MCF 10A (cell line): Measurements from ENCODE around the gene DCUN1D1. TPM values are rescaled to one million over a fixed set of nuclear protein-coding genes. Genes with fewer than 3 reads are reported as not detected.

Experiments used
- Bru-seq: library from RNA; stranded (reverse); fragments of 400-500 nt; gene quantifications from one replicate; lab custom pipeline; 2021; lab: Mats Ljungman, UMichigan
- BruChase-seq, 2 experiments: library from RNA; stranded (reverse); fragments of 400-500 nt; gene quantifications; one replicate each; lab custom pipeline; 2021; lab: Mats Ljungman, UMichigan
- BruUV-seq: library from RNA; stranded (reverse); fragments of 400-500 nt; replicated peaks from 2 replicates; lab custom pipeline; 2021; lab: Mats Ljungman, UMichigan
- CTCF ChIA-PET: fragments of 300-600 bp; sonication (Branson Sonifier 250); formaldehyde crosslinking; extraction: SDS; loops from one replicate; lab custom pipeline; 2021; ENCODE audit warnings: antibody characterized with exemption, inconsistent platforms; lab: Yijun Ruan, JAX
- POLR2A ChIA-PET: fragments of 300-600, 350-650 bp; sonication (Branson Sonifier 250); formaldehyde crosslinking; extraction: SDS; loops from one replicate; lab custom pipeline; 2020; ENCODE audit warnings: antibody characterized with exemption, inconsistent platforms; lab: Yijun Ruan, JAX
- DNase-seq: peaks from one replicate; pipeline ENCODE4 v3.0.0-alpha.2; 2018; ENCODE audit not compliant: unreplicated experiment
- H3K27ac Mint-ChIP-seq: one replicate; pipeline ENCODE4 v1.8.0; 2022; ENCODE audit warnings: mild to moderate bottlenecking, low read depth, mixed read lengths; ENCODE audit not compliant: unreplicated experiment
- H3K27me3 Mint-ChIP-seq: one replicate; pipeline ENCODE4 v1.8.0; 2022; ENCODE audit warnings: mixed read lengths; ENCODE audit not compliant: insufficient read depth, unreplicated experiment
- H3K36me3 Mint-ChIP-seq: one replicate; pipeline ENCODE4 v1.8.0; 2022; ENCODE audit warnings: mild to moderate bottlenecking, moderate library complexity, mixed read lengths; ENCODE audit not compliant: insufficient read depth, unreplicated experiment
- H3K4me1 Mint-ChIP-seq: one replicate; pipeline ENCODE4 v1.8.0; 2022; ENCODE audit warnings: mixed read lengths; ENCODE audit not compliant: insufficient read depth, unreplicated experiment
- H3K4me3 Mint-ChIP-seq: one replicate; pipeline ENCODE4 v1.8.0; 2022; ENCODE audit warnings: mild to moderate bottlenecking, moderate library complexity, mixed read lengths; ENCODE audit not compliant: unreplicated experiment
- H3K9me3 Mint-ChIP-seq: one replicate; pipeline ENCODE4 v1.8.0; 2022; ENCODE audit warnings: mixed read lengths; ENCODE audit not compliant: unreplicated experiment
- intact Hi-C: fragments of 100-400 bp; cut with micrococcal nuclease; formaldehyde crosslinking; loops from 2 replicates; pipeline ENCODE4 v1.14.1; 2022
- long read RNA-seq: library from polyadenylated mRNA; stranded (forward); transcript quantifications from one replicate; pipeline ENCODE4 v2.0.0, GENCODE V29; 2022
- total RNA-seq: library from RNA; stranded (reverse); gene quantifications from 2 replicates; pipeline ENCODE4 v1.2.3, GENCODE V29; 2022
- TF ChIP-seq, protein P1 (sequence below): fragments of 200-600 bp; IDR thresholded peaks from one replicate; pipeline ENCODE4 v1.8.0; 2022; ENCODE audit warnings: antibody characterized with exemption, mild to moderate bottlenecking; ENCODE audit not compliant: unreplicated experiment

The DCUN1D1 gene
- 39.1 and 50.1 TPM in 2 replicates for total RNA-seq
- percentile 83 among the genes with signal in this experiment for Bru-seq, nascent RNA
- percentile 95 among the genes with signal in this experiment for BruChase-seq, experiment 1, labeled RNA remaining after a 6-hour chase
- BruChase-seq, experiment 2, labeled RNA remaining after a 2-hour chase, result percentile 92 among the genes with signal in this experiment
- long read RNA-seq, full-length matches to known transcripts, result 12 of 32 reads
- long read RNA-seq, partial matches to known transcripts, result 4 of 32 reads
- long read RNA-seq, other reads (novel, unspliced or antisense), result 16 of 32 reads

DNA sequence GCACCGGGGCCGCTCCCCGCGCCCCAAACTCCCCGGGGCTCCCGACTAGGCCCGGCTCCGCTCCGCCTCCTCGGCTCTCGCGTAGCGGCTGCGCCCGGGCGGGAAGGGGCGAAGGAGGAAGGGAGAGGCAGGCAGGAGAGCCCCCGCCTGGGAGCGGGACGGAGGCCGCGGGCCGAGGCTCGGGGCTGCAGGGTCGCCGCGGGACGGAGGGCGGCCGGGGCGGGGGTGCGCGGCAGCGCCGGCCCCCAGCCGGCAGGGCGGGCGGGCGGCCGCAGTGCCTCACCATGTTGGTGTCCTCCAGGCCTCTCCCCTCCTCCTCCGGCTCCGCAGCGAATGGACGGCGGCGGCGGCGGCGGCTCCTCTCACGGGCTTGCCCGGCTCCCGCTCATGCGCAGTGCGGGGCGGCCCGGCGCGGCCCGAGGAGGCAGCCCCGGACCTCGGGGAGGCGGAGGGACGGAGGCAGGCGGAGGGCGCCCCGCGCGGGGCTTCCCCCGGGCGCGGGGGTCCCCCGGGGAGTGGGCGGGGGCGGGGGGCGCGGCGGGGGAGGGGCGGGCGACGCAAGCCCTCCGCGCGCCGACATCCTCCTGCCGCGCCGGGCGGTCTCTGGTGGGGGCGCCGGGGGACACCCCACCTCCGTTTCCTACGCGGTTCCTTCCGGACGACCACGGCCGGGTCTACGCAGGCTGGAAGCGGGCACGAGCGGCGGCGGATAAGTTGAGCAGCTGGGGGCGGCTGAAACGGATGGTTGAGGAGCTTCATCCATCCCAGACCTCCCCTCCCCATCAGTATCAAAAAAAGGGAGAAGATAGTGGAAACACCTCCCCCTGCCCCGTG, at the start of gene DCUN1D1:
DCUN1D1 (minus strand) TSS at position 335 of the 834 bp plus-strand sequence; CDS start at position 286, 49 bp downstream.
- Mint-ChIP-seq H3K27ac (peak within 1 kb of the TSS; percentile 84), H3K27me3 (no peaks in the 10 kb centered on the region), H3K36me3 (no peaks in the 10 kb centered on the region), H3K9me3 (no peaks in the 10 kb centered on the region), H3K4me3 (peak within 1 kb of the TSS; percentile 81), H3K4me1 (no peaks in the 10 kb centered on the region)
- no TSS peak for BruUV-seq
- intact Hi-C loops, result no loop called here
- CTCF ChIA-PET, result interaction anchor here (0.6 to 0.7 kb wide), 2 partner anchors 9 kb away, joined by 3 read pairs; no protein-coding TSS in a partner anchor
- POLR2A ChIA-PET, result interaction anchor here (1.1 to 2.1 kb wide), 6 partner anchors 11 to 55 kb away, joined by 4 to 6 read pairs (median 6); no protein-coding TSS in a partner anchor
- DNase-seq, result peak; percentile 86
- TF ChIP-seq, protein P1, sequence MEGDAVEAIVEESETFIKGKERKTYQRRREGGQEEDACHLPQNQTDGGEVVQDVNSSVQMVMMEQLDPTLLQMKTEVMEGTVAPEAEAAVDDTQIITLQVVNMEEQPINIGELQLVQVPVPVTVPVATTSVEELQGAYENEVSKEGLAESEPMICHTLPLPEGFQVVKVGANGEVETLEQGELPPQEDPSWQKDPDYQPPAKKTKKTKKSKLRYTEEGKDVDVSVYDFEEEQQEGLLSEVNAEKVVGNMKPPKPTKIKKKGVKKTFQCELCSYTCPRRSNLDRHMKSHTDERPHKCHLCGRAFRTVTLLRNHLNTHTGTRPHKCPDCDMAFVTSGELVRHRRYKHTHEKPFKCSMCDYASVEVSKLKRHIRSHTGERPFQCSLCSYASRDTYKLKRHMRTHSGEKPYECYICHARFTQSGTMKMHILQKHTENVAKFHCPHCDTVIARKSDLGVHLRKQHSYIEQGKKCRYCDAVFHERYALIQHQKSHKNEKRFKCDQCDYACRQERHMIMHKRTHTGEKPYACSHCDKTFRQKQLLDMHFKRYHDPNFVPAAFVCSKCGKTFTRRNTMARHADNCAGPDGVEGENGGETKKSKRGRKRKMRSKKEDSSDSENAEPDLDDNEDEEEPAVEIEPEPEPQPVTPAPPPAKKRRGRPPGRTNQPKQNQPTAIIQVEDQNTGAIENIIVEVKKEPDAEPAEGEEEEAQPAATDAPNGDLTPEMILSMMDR, result no peak

DNA sequence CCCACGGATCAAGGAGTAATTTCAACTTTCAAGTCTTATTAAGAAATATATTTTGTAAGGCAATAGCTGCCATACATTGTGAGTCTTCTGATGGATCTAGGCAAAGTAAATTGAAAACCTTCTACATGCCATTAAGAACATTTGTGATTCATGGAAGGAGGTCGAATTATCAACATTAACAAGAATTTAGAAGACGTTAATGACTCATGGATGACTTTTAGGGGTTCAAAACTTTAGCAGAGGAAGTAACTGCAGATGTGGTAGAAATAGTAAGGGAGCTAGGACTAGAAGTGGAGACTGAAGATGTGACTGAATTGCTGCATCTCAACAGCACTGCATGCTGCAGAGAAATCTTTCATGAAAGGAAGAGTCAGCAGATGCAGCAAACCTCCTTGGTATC, 48.1 kb upstream of the DCUN1D1 start:
- H3K4me1 Mint-ChIP-seq, result no peaks in the 10 kb centered on the region
- H3K27me3 Mint-ChIP-seq, result no peaks in the 10 kb centered on the region
- ChIA-PET CTCF (no interaction called here), POLR2A (no interaction called here)
- DNase-seq, result no peak
- no peak overlapping the region for H3K27ac Mint-ChIP-seq
- no peak overlapping the region for H3K4me3 Mint-ChIP-seq
- no TSS peak for BruUV-seq
- TF ChIP-seq, protein P1, result no peak
- peaks cover 45% of the 10 kb centered on the region for H3K36me3 Mint-ChIP-seq
- intact Hi-C loops, result no loop called here
- no peaks in the 10 kb centered on the region for H3K9me3 Mint-ChIP-seq

DNA sequence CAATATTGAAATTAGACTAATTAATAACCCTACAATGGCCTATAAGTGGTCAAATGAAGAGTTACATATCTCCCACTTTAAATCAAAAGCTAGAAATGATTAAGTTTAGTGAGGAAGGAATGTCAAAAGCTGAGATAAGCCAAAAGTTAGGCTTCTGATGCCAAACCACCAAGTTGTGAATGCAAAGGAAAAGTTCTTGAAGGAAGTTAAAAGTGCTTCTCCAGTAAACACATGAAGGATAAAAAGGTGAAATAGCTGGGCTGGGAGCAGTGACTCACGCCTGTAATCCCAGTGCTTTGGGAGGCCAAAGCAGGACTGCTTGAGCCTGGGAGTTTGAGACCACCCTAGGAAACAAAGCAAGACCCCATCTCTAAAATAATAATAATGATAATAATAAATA, 46.9 kb upstream of the DCUN1D1 start:
- TF ChIP-seq, protein P1, result no peak
- intact Hi-C loops, result no loop called here
- DNase-seq, result no peak
- BruUV-seq, result no TSS peak
- CTCF ChIA-PET, result interaction anchor here (0.6 kb wide), 1 partner anchor 158 kb away, joined by 3 read pairs; no protein-coding TSS in a partner anchor
- H3K27me3 Mint-ChIP-seq, result no peaks in the 10 kb centered on the region
- H3K27ac Mint-ChIP-seq, result no peak overlapping the region
- POLR2A ChIA-PET, result interaction anchor here (0.6 kb wide), 1 partner anchor 138 kb away, joined by 3 read pairs; no protein-coding TSS in a partner anchor
- H3K4me3 Mint-ChIP-seq, result no peak overlapping the region
- H3K9me3 Mint-ChIP-seq, result no peaks in the 10 kb centered on the region
- H3K36me3 Mint-ChIP-seq, result peaks cover 34% of the 10 kb centered on the region
- no peaks in the 10 kb centered on the region for H3K4me1 Mint-ChIP-seq
